ENCODE data around the gene MTG2.

The MTG2 gene

DNA sequence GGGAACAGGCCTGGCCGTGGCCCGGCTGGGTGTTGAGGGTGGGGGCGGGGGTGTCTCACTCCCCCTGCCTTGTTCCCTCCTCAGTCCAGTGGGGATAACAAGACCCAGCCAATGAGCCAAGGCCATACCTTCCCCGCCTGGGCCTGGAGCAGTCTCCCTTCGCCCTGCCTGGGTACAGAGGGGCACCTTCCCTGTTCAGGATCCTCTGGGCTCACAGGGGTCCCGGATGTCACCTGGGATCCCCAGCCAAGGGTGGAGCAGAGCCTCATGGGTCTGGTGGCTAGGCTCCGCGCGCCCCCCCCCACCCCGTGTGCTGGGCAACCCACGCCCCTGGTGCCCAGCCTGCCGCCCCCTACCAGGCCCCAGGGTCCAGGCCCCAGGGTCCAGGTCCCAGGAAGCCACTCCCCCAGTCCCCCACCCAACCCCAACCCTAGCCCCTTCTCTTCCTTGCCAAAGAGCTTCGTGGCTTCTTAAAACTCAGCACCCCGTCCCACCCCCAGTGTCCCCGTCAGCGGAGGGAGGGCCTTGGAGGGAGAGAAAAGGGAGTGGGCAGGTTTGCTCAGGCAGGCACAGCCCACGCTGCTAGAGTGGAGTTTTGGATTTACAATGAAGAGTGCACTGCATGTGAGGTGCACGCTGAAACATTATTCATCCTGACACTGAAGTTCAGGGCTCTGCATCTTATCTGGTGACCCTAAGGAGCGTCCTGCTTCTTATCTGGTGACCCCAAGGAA is 25.4 kb downstream of the MTG2 start:
- DNase-seq = no peak

DNA sequence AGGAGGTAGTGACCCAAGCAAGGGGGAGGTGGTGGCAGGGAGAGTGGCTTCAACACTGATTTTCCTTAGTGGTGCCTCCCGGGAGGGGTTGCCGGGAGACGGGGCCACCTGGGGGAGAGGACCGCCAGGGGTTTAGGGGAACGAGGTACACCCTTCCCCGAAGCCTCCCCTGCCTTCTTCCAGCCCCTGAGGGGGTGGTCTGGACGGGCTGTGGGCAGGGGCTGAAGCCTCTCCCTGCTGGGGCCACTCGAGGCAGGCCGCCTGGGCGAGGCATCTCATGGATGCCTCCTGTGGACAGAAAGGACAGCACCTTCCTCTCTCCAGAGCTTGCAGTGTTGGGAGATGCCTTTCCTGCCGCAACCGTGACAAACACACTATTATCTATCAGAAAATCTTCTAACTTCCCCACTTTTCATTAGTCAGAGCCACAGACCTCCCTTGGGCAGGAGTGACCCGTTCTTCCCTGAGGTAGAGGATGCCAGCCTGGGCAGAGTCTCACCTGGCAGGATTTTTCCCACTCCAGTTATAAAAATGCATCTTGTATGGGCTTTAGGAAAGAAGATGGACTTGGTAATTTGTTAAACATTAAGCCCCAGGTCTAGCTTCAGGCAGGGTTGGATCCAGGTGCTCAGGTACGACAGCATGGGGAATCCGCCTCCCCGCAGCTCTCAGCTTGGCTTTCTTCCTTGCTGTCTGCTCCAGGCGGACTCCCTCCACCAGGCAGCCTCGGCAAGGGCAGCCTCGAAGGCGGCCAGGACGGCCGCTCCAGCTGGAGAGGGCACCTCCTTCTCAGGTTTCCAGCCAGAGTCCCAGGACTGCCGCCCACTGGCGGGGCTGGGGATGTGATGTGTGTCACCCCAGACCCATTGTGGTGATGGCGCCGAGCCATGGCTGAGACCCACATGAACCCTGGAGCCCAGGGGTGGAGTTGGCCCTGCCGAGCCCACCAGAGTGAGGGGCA is 26.2 kb downstream of the MTG2 start:
- DNase-seq = no peak

DNA sequence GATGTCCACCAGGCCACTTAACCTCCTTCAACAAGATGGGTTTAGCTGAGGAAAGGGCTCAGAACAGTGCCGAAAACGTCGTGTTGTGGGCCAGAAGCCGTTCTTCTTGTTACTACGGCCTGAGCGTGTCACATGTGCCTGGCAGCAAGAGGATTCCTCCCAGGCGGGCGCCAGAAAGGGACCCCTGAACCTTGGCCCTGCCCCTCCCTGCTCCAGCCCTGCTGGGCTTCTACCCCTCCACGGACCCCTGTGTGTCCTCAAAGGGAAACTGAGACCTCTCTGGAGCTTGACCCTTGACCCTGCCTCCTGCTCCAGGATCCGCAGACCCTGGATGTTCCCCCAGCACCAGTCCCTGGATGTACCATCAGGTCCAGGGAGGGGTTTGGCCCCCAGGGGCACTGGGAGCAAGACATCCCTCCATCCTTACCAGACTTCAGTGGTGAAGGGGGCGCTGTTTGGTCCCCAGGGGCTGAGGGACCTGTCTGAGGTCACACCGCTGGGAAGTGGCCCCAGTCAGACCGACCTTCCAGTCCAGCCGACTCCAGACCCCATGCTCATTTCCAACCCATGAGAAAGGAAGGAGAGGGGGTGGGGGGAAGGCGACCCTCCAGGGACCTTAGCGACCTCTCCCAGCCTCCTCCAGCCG is 27.1 kb downstream of the MTG2 start:
- no peak for DNase-seq

DNA sequence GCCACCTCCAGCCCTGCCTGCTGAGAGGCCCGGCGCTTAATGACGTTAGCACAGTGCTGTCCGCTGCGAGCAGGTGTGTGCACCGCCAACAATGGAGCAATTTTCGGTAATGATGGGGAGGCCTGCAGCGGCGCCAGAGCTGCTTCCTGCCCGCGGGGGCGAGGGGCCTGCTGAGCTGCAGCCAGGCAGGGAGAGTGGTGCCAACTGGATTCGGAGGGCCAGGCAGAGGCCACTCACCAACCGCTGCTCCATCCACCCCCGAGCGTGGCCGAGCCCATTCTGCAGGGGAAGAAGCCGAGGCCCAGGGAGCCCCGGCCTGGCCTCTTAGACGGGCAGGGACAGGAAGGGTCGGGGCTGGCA is 27.6 kb downstream of the MTG2 start:
- DNase-seq = no peak

DNA sequence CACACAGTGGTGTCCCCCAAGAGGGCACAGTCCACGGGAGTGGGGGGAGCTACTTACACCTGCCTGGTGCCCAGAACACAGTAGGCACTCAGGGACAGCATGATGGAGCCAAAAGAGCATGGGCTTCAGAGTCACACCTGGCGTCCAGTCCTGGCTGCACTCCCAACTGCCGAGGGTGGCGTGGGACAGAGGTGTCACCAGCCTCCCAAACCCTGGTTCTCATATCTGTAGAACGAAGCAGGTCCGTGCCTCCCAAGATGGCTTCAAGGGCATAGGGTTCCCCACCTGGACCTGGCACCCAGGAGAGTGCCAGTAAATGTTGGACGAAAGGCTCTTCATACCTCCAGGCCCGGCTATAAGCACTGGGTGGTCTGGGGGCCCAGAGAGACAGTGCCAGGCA is 28.4 kb downstream of the MTG2 start:
- no peak for DNase-seq

DNA sequence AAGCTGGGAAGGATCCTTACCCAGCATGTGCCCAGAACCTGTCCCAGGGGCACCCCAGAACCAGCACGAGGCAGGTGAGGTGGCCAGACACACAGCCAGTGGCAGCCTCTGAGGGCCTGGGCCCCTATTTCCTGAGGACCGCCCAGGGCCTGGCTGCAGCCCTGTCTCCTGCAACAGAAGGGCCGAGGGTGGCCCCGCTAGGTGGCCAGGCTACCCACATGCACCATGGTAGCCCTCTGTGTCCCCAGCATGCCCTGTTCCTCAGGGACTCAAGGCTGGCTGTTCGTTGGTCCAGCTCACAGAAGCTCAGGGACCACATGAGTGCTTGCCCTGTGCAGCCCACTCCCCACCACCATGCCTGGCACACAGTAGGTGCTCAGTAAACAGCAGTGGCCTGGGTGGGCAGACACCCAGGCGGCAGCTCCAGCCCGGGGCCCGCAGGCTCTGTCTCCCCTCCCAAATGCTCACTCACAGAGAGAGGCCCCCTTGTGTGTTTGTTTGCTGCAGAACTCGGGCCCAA is 29.0 kb downstream of the MTG2 start:
- DNase-seq = no peak

DNA sequence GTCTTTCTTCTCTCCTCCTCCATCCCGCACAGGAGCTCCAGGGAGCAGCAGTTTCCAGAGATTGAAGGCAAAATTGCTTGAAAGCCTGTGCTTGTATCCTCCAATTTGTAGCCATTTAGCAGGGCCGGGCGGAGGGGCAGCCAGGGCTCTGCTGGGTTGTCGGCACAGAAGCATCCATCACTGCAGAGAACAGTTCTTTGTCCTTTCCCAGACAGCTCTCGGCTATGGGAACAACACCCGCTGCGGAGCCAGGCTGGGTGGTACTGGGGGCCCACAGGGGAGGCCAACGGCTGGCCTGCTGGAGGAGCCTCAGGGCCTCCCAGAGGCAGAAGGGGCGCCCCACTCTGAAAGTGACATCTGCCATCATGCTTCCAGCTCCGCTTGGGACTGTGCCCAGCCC is 29.5 kb downstream of the MTG2 start:
- no peak for DNase-seq

DNA sequence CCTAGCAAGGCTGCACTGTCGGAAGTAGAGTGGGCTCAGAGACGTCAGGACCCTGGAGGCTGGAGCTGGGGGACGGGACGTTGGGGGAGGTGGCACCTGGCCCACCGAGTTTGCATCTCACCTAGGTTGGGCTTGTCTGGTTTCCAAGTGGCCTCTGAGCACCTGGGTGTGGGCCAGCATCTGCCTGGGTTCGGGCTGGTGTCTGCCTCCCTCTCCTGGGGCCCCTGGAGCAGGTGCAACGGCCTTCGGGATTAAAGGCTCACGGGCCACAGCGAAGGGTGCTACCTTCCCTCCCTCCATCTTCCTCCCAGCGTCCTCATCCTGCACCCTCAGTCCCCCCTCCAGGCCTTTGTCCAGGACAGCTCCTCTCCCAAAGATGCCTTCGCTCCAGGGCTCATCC is 31.2 kb downstream of the MTG2 start:
- DNase-seq = no peak

GRCh38 chr20:62215020-62215990 is 32.5 kb downstream of the MTG2 start:
- no peak for DNase-seq

DNA sequence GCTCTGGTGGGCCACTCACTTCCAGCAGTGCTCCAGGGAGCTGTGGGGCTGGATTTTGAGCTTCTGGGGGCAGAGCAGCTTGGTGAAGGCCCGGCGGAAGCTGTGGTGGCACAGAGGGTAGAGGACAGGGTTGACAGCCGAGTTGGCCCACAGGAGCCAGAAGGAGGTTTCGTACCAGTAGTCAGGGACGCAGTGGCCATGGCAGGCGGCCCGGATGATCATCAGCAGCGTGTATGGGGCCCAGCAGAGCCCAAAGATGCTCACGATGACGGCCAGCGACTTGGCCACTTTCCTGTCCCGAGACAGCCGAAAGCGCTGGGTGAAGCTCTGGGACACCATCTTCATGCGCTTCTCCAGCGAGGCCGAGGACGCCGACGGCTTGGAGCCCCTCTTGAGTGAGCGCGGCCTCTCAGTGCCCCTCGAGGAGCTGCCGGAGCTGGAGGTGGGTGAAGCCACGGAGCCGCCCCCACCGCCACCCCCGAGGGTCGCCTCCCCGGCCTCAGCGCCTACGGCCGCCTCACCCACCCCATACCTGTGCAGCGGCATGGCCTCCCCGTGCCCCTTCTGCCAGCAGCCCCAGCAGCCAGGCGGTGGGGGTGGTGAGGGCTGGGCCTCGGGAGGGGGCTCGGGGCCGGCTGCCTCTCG is 33.3 kb downstream of the MTG2 start:
- DNase-seq = no peak

GRCh38 chr20:62216636-62217566 is 34.1 kb downstream of the MTG2 start:
- no peak for DNase-seq

GRCh38 chr20:62217913-62218773 is 35.3 kb downstream of the MTG2 start:
- no peak for DNase-seq

DNA sequence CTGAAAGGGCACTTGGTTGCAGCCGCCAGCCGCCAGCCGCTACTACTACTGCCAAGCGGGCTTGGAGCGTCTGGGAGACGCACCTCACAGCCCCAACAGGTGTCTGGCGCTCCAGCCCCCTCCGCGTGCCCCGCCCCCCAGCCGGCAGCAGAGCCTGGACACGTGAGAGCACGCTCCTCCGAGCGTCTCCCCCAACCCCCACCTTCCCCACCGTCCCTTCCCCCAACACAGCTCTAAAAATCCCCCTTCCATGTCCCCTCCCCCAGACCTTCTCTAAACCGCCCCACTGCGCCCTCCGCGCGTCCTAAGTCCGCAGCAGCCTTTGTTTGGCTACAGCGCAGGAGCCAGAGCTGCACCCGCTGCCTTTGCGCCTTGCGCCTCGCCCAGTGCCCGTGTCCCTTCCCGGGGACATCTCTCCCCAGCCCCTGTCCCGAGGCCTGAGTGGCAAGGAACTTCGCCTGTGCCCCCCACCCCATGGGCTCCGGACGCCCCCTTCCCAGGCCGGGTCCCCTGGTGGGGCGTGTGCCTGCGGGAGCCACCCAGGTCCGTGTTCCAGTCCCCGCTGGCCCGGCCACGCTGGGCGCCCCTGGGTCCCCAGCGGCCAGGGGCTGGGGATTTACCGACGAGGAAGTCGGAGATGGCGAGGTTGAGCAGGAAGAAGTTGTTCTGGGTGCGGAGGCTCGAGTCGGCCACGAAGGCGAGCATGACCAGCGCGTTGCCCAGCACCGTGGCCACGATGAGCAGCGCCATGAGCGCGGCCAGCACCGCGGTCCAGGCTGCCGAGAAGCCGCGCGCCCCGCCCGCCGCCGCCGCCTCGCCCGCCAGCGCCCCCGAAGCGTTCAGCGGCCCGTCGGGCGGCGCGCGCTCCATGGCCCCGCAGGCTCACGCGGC is 36.5 kb downstream of the MTG2 start:
- DNase-seq = no peak

GRCh38 chr20:62219992-62220665 is 37.3 kb downstream of the MTG2 start, which contains the start of gene HRH3:
HRH3 (minus strand) TSS chr20:62220278; CDS start chr20:62219970, 308 bp downstream.
- peak; percentile 28 for DNase-seq

DNA sequence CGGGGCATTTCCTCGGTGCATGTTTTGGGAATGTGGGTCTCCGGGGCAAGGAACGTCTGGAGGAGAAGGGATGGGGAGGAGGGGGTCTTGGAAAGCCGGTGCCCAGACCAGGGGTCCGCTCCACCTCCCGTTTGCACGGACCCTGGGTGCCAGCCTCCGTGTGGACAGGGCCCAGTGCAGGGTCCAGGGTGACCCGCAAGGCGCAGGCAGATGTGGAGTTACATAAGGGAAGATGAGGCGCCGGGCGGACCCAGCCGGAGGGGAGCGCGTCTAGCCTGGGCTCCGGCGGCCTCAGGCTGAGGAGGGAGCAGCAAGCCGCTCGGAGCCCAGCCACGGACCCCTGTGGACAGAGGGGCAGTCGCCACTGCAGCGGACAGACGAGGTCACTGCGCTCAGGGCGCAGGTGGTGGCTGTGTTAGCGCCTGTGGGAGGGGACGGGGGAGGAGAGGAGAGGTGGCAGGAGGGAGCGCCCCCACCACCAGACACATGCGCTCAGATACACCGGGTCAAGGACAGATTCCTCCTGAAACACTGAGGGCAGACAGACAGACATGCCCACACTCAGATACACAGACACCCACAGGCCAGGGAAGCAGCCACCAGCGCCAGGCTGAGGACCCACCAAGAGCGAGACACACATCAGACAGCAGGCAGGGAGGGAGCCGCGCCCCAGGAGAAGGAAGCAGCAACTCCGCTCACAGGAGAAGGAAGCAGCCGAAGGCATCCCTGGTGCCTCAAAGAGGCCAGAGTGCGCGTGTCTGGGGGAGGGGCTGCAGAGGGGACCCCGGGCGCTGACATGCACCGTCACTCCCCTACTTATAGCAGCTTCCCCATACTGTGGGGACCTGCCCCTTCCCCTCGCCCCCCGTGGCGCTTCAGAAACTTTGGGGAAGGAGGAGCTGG is 38.1 kb downstream of the MTG2 start:
- DNase-seq = no peak

DNA sequence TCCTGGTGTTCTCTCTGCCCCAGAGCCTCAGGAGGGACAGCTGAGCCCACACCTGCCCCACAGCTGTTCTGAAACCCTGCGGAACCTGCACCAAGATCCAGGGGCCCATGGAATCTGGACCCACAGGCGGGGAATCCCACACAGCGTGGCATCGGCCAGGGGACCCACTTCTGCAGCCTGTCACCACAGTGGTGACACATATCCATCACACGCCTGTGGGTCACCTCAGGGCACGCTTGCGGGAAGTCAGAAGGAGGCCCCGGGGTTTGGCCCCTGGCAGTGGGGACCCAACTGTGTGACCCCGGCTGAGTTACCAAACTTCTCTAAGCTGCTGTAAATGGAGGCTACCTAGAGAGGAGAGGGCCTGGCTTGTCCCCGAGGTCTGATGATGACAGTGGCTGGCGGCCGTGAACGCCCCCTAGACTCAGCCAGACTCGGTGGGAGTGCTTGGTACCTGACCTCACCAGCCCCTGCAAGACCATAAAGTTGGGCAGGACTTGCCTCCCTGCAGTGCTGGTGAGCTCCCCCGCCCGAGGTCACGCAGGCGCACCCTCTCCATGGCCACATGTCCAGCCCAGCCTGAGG is 39.5 kb downstream of the MTG2 start:
- DNase-seq = no peak

Data from activated naive CD4-positive, alpha-beta T cell treated with anti-CD3 and anti-CD28 coated beads, Interleukin-2, amount 50 U/mL, for 16 hours (primary cell).